NB4 (cell line): Measurements from ENCODE around the gene PPP1R37.

Source experiments
- DNase-seq: peaks from one replicate; pipeline ENCODE4 v3.0.0; 2010; ENCODE audit warnings: low read depth
- H3K4me3 ChIP-seq: one replicate; pipeline ENCODE4 v1.5.1; 2011; ENCODE audit warnings: mild to moderate bottlenecking, low read depth, low read length, moderate library complexity
- MYC ChIP-seq: IDR thresholded peaks from 2 replicates; pipeline ENCODE4 v1.6.1; 2011; ENCODE audit warnings: low read depth, low read length
- POLR2A ChIP-seq: IDR thresholded peaks from 2 replicates; pipeline ENCODE4 v1.6.1; 2011; ENCODE audit warnings: mild to moderate bottlenecking; ENCODE audit not compliant: insufficient read length; ENCODE audit errors: extremely low read depth
- TF ChIP-seq, protein P1 (sequence below): IDR thresholded peaks from one replicate; pipeline ENCODE4 v1.5.1; 2012; ENCODE audit warnings: low read depth, low read length
- TF ChIP-seq, protein P2 (sequence below): IDR thresholded peaks from 2 replicates; pipeline ENCODE4 v1.6.1; 2011; ENCODE audit warnings: low read depth, low read length

PPP1R37 gene

DNA sequence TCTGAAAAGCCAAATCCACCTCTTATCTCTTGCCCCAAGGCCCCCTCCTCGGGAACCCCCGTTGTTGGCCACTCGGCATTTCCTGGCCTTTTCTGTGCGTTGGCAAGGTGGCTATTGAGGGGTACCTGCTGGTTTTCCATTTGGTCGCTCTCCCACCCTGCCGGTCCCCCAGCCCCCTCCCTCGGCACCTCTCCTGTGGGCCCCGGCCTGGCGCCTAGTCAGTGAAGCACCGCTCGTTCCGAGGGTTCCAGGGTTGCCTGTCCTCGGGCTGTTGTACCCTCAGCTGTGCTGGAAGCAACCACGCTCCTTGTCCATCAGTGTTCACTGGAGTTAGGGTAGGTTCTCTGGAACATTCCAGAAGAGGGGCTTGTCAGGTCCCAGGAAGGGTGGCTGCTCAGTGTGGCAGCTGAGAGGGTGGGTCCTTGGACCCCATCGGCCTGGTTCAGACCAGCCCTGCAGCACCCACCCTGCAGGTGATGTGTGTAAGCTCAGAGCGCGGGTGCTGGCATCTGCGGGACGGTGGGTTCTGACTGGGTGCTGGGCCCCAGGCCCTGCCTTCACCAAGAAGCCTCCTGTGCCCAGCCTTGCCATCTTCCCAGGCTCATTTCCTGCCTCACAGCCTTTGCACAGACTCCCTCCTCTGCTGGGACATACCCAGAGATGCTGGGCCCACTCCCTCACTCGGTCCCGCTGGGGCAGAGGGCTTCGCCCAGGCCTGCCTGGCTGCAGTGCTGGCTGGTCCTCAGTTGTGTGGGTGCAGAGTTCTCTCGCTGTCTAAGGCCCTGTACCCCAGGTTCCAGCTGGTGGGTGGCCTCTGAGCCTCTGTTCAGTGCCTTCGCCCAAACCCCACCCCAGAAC is 46.5 kb downstream of the PPP1R37 start:
- DNase-seq = no peak
- TF ChIP-seq, protein P1, sequence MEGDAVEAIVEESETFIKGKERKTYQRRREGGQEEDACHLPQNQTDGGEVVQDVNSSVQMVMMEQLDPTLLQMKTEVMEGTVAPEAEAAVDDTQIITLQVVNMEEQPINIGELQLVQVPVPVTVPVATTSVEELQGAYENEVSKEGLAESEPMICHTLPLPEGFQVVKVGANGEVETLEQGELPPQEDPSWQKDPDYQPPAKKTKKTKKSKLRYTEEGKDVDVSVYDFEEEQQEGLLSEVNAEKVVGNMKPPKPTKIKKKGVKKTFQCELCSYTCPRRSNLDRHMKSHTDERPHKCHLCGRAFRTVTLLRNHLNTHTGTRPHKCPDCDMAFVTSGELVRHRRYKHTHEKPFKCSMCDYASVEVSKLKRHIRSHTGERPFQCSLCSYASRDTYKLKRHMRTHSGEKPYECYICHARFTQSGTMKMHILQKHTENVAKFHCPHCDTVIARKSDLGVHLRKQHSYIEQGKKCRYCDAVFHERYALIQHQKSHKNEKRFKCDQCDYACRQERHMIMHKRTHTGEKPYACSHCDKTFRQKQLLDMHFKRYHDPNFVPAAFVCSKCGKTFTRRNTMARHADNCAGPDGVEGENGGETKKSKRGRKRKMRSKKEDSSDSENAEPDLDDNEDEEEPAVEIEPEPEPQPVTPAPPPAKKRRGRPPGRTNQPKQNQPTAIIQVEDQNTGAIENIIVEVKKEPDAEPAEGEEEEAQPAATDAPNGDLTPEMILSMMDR = no peak
- TF ChIP-seq, protein P2, sequence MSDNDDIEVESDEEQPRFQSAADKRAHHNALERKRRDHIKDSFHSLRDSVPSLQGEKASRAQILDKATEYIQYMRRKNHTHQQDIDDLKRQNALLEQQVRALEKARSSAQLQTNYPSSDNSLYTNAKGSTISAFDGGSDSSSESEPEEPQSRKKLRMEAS = no peak
- no peak for TF ChIP-seq MYC
- no peak for TF ChIP-seq POLR2A

DNA sequence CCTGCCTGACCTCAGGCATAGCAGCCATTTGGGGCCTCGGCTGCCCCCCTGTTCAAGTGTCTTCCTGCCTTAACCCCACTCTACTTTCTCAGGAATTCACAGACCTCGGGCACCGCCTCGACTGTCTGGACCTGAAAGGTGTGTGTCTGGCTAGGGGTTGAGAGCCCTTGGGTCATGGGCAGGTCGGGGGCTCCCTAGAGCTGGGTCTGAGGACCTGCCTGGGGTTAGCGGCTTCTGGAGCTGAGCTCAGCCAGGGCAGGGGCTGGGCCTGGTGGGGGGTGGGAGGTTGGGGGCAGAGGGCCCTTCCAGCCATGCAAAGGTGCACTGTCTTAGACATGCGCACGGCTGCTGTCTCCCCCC is 47.1 kb downstream of the PPP1R37 start:
- DNase-seq = no peak
- TF ChIP-seq, protein P1 = no peak
- TF ChIP-seq, protein P2 = no peak
- no peak for TF ChIP-seq POLR2A
- no peak for TF ChIP-seq MYC
- H3K4me3 ChIP-seq = no peak overlapping the region

More for the DNA sequence above, 46.5 kb downstream of the PPP1R37 start:
- no peak overlapping the region for H3K4me3 ChIP-seq

DNA sequence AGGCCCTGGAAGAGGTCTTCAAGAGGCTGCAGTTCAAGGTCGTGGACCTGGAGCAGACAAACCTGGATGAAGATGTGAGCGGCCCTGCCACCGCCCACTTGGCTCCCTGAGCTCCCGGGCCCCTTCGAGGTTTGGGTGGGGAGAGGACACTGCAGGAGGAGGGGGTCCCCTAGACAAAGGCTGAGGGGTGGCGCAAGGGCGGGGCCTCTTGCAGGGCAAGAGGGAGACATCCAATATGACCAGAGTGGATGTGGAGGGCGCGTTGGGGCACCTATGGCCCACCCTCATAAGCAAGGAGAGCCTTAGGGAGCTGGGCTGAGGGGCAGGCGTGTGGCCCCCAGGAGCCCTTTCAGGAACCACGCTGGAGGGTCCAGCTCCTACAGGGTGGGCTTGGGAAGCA is 47.6 kb downstream of the PPP1R37 start:
- no peak for DNase-seq
- no peak overlapping the region for H3K4me3 ChIP-seq
- TF ChIP-seq MYC (no peak), POLR2A (no peak)
- TF ChIP-seq, protein P2 = no peak
- TF ChIP-seq, protein P1 = no peak

DNA sequence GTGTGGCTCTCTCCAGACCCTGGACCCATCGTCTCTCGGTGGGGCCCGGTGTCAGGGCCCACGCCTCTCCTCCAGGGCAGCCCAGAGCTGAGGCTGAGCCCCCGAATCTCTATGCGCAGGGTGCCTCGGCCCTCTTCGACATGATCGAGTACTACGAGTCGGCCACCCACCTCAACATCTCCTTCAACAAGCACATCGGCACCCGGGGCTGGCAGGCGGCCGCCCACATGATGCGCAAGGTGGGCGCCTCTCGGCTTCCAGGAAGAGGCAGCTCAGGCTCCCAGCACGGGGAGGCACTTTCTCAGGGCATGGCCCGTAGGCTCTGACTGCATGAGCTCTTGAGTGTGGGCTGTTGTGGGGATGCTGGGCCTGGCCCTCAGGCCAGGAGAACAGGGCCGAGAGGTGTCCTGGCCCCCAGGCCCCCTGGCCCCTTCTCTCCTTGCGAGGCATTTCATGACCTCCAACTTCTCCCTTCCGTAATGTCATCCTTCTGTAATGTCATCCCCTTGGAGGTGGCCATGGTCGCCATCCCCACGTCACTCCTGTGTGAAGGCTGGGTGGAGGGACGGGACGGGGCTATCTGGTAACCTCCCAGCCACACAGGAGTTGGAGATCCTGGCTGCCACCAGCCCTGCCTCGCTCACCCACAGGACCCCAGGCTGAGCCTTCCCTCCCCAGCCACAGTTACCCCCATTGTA is 48.4 kb downstream of the PPP1R37 start:
- no peak overlapping the region for H3K4me3 ChIP-seq
- TF ChIP-seq POLR2A (no peak), MYC (no peak)
- TF ChIP-seq, protein P1 = no peak
- TF ChIP-seq, protein P2 = no peak
- no peak for DNase-seq

DNA sequence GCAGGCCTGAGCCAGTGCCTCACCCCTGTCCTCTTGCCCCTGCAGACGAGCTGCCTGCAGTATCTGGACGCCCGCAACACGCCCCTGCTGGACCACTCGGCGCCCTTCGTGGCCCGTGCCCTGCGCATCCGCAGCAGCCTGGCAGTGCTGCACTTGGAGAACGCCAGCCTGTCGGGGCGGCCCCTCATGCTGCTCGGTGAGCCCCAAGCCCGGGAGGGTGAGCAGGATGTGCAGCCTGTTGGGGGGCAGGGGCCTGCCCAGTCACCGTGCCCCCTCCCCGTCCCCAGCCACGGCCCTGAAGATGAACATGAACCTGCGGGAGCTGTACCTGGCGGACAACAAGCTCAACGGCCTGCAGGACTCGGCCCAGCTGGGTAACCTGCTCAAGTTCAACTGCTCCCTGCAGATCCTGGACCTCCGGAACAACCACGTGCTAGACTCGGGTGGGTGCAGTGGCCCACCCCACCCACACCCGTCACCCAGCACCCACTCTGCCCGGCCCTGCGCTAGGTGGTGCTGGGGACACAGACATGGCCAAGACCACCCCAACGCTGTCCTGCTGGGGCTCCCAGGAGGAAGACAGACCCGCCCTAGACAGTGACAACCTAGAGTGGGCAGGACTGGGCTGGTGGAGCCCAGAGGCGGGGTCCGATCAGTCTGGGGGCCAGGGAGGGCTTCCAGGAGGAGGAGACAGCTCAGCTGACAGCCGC is 49.2 kb downstream of the PPP1R37 start:
- no peak for DNase-seq
- no peak for TF ChIP-seq POLR2A
- no peak for TF ChIP-seq MYC
- TF ChIP-seq, protein P1 = no peak
- TF ChIP-seq, protein P2 = no peak
- H3K4me3 ChIP-seq = no peak overlapping the region
